Transverse colon (tissue), 3 donors: ENCODE data around the gene PTPRA.

ENCODE experiments used
- EP300 ChIP-seq: sonication (generic); formaldehyde crosslinking; IDR thresholded peaks from one replicate; pipeline ENCODE4 v1.6.1; 2017; ENCODE audit warnings: antibody characterized with exemption, low read depth
- POLR2A ChIP-seq: fragments of 450-650 bp; IDR thresholded peaks from one replicate; pipeline ENCODE4 v1.6.1; 2016; ENCODE audit warnings: antibody characterized with exemption, mild to moderate bottlenecking, moderate library complexity
- TF ChIP-seq, protein P1 (sequence below), 5 experiments: fragments of 200-600 bp in 3 of 5; fragments of 450-650 bp in 2 of 5; sonication (generic) in 3 of 5; IDR thresholded peaks; 1 replicate in 2 of 5; 2 replicates in 3 of 5; pipeline ENCODE4 v1.5.1; 2016 to 2017; ENCODE audit warnings: antibody characterized with exemption in 5 of 5, inconsistent platforms in 3 of 5, mild to moderate bottlenecking in 2 of 5, moderate library complexity in 1 of 5

GRCh38 chr20:2981646-2982045 is 108.4 kb downstream of the PTPRA start:
- TF ChIP-seq, protein P1, sequence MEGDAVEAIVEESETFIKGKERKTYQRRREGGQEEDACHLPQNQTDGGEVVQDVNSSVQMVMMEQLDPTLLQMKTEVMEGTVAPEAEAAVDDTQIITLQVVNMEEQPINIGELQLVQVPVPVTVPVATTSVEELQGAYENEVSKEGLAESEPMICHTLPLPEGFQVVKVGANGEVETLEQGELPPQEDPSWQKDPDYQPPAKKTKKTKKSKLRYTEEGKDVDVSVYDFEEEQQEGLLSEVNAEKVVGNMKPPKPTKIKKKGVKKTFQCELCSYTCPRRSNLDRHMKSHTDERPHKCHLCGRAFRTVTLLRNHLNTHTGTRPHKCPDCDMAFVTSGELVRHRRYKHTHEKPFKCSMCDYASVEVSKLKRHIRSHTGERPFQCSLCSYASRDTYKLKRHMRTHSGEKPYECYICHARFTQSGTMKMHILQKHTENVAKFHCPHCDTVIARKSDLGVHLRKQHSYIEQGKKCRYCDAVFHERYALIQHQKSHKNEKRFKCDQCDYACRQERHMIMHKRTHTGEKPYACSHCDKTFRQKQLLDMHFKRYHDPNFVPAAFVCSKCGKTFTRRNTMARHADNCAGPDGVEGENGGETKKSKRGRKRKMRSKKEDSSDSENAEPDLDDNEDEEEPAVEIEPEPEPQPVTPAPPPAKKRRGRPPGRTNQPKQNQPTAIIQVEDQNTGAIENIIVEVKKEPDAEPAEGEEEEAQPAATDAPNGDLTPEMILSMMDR (IDR thresholded peaks at IDR 0.05), result no peak
- TF ChIP-seq EP300 (no peak), POLR2A (no peak)
